Muscle of leg (tissue), 11 donors: ENCODE data around the gene ZNF827. TPM values are rescaled to one million over a fixed set of nuclear protein-coding genes. Genes with fewer than 3 reads are reported as not detected.

Source experiments
- DNase-seq: peaks from one replicate; pipeline ENCODE4 v3.0.0; 2013
- H3K27ac ChIP-seq: one replicate; pipeline ENCODE4 v1.5.1; 2013; ENCODE audit warnings: mild to moderate bottlenecking, low read length, control low read depth
- H3K27me3 ChIP-seq: one replicate; pipeline ENCODE4 v1.6.1; 2013; ENCODE audit warnings: low read length; ENCODE audit not compliant: control insufficient read depth, insufficient read depth
- H3K36me3 ChIP-seq: one replicate; pipeline ENCODE4 v1.6.1; 2013; ENCODE audit warnings: low read length; ENCODE audit not compliant: control insufficient read depth, insufficient read depth
- H3K4me1 ChIP-seq: one replicate; pipeline ENCODE4 v1.6.1; 2013; ENCODE audit warnings: low read length; ENCODE audit not compliant: control insufficient read depth, insufficient read depth
- H3K4me3 ChIP-seq: one replicate; pipeline ENCODE4 v1.5.1; 2013; ENCODE audit warnings: low read length, control low read depth
- H3K9me3 ChIP-seq: replicated peaks from 2 replicates; pipeline ENCODE4 v1.6.1; 2013; ENCODE audit warnings: low read depth, low read length; ENCODE audit not compliant: control insufficient read depth
- WGBS: methylation state at CpG from one replicate; pipeline ENCODE4 v1.1.5; 2013; ENCODE audit warnings: missing lambda C conversion rate; ENCODE audit not compliant: insufficient coverage; 5-methylcytosine and 5-hydroxymethylcytosine counted together
- polyA plus RNA-seq, 8 donors: library from polyadenylated mRNA; unstranded; fragments of 120-200 nt; gene quantifications; one replicate each; pipeline versions ENCODE4 v1.2.1 to v1.2.3, GENCODE V29; 2013; ENCODE audit warnings: inconsistent platforms in 1 of 8, low replicate concordance in 1 of 8; ENCODE audit not compliant: insufficient read length in 8 of 8, insufficient read depth in 1 of 8
- total RNA-seq: library from RNA; stranded (reverse); fragments of 120-200 nt; gene quantifications from one replicate; pipeline ENCODE4 v1.2.4, GENCODE V29; 2013

ZNF827 gene
- total and polyA plus RNA-seq, 9 donors, result 13.2 to 19.1 (median 16.2) TPM

DNA sequence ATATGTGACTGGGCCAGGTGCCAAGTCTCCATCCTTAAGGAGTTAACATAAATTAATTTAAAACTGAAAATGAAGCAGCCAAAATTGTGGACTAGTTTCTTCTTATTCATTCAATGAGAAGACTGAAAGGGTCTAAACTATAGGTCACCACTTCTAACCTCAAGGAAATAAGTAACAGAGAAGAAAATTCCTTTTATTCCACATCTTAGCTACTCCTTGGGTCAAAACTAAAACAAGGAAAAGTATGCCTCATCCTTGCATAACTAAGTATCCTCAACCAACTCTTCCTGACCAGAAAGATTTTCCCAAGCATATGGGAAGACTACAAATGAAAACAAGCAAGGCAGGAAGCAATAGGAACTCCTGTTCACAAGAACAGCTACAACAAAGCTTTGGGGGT, 71.2 kb downstream of the ZNF827 start:
- Histone ChIP-seq H3K4me3 (no peak overlapping the region), H3K27ac (no peak overlapping the region), H3K9me3 (no peaks in the 10 kb centered on the region), H3K36me3 (peaks cover 8% of the 10 kb centered on the region), H3K27me3 (no peaks in the 10 kb centered on the region), H3K4me1 (peaks cover 13% of the 10 kb centered on the region)
- no peak for DNase-seq

- Histone ChIP-seq H3K9me3 (no peaks in the 10 kb centered on the region), H3K4me1 (peaks cover 13% of the 10 kb centered on the region), H3K27ac (no peak overlapping the region), H3K27me3 (no peaks in the 10 kb centered on the region), H3K36me3 (peaks cover 8% of the 10 kb centered on the region), H3K4me3 (no peak overlapping the region)
- peak; percentile 60 for DNase-seq
- WGBS, result 13% methylated on average over 1 of the region's 4 CpGs
These were observed 71.6 kb downstream of the ZNF827 start for GRCh38 chr4:145866991-145867390.

GRCh38 chr4:145865274-145865941, 73.2 kb downstream of the ZNF827 start:
- no peak for DNase-seq
- H3K4me3 ChIP-seq, result no peak overlapping the region
- peaks cover 9% of the 10 kb centered on the region for H3K36me3 ChIP-seq
- 68% methylated on average over 5 of the region's 5 CpGs for WGBS
- H3K9me3 ChIP-seq, result no peaks in the 10 kb centered on the region
- H3K27me3 ChIP-seq, result no peaks in the 10 kb centered on the region
- H3K27ac ChIP-seq, result no peak overlapping the region
- peaks cover 15% of the 10 kb centered on the region for H3K4me1 ChIP-seq

DNA sequence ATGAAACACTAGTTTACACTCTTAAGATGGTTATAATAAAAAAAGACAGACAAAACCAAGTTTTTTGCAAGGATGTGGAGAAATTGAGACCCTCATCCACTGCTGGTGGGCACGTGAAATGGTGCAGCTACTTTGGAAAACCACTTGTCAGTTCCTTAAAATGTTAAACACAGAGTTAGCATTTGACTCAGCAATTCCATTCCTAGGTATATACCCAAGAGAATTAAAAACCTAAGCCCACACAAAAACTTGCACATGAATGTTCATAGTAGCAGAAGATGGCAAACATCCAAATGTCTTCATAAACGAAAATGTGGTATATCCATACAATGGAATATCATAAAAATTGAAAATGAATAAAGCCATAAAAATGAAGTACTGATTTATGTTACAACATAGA, 75.4 kb downstream of the ZNF827 start:
- H3K4me3 ChIP-seq, result no peak overlapping the region
- H3K9me3 ChIP-seq, result no peaks in the 10 kb centered on the region
- DNase-seq, result no peak
- no peak overlapping the region for H3K27ac ChIP-seq
- H3K36me3 ChIP-seq, result peaks cover 10% of the 10 kb centered on the region
- WGBS, result no CpG with 5 or more reads among the region's 2 CpGs
- H3K27me3 ChIP-seq, result no peaks in the 10 kb centered on the region
- H3K4me1 ChIP-seq, result peaks cover 13% of the 10 kb centered on the region

GRCh38 chr4:145861336-145862318, 77.0 kb downstream of the ZNF827 start:
- H3K4me3 ChIP-seq, result no peak overlapping the region
- H3K4me1 ChIP-seq, result peaks cover 10% of the 10 kb centered on the region
- no peak for DNase-seq
- H3K9me3 ChIP-seq, result no peaks in the 10 kb centered on the region
- H3K36me3 ChIP-seq, result peaks cover 10% of the 10 kb centered on the region
- peak overlapping the region; percentile 24 for H3K27ac ChIP-seq
- WGBS, result 52% methylated on average over 6 of the region's 16 CpGs
- no peaks in the 10 kb centered on the region for H3K27me3 ChIP-seq

GRCh38 chr4:145860897-145861296, 77.7 kb downstream of the ZNF827 start:
- DNase-seq, result no peak
- Histone ChIP-seq H3K4me3 (no peak overlapping the region), H3K27me3 (no peaks in the 10 kb centered on the region), H3K9me3 (no peaks in the 10 kb centered on the region), H3K4me1 (peaks cover 9% of the 10 kb centered on the region), H3K36me3 (peaks cover 13% of the 10 kb centered on the region), H3K27ac (no peak overlapping the region)
- 87% methylated on average over 4 of the region's 5 CpGs for WGBS

- peaks cover 6% of the 10 kb centered on the region for H3K4me1 ChIP-seq
- no CpG with 5 or more reads among the region's 5 CpGs for WGBS
These were observed 78.2 kb downstream of the ZNF827 start for GRCh38 chr4:145860446-145860845.

GRCh38 chr4:145859926-145860325, 78.7 kb downstream of the ZNF827 start:
- H3K4me3 ChIP-seq, result no peak overlapping the region
- H3K27ac ChIP-seq, result no peak overlapping the region
- no peak for DNase-seq
- H3K4me1 ChIP-seq, result peaks cover 6% of the 10 kb centered on the region
- peaks cover 13% of the 10 kb centered on the region for H3K36me3 ChIP-seq
- H3K9me3 ChIP-seq, result no peaks in the 10 kb centered on the region
- H3K27me3 ChIP-seq, result no peaks in the 10 kb centered on the region
- WGBS, result no CpG with 5 or more reads among the region's 3 CpGs

More at GRCh38 chr4:145860446-145860845, 78.2 kb downstream of the ZNF827 start:
- H3K9me3 ChIP-seq, result no peaks in the 10 kb centered on the region
- no peaks in the 10 kb centered on the region for H3K27me3 ChIP-seq
- H3K4me3 ChIP-seq, result no peak overlapping the region
- peaks cover 13% of the 10 kb centered on the region for H3K36me3 ChIP-seq
- DNase-seq, result no peak
- no peak overlapping the region for H3K27ac ChIP-seq

GRCh38 chr4:145859426-145859825, 79.2 kb downstream of the ZNF827 start:
- Histone ChIP-seq H3K27me3 (no peaks in the 10 kb centered on the region), H3K27ac (no peak overlapping the region), H3K9me3 (no peaks in the 10 kb centered on the region), H3K4me1 (peaks cover 6% of the 10 kb centered on the region), H3K36me3 (peaks cover 16% of the 10 kb centered on the region), H3K4me3 (no peak overlapping the region)
- DNase-seq, result peak; percentile 45
- 30% methylated on average over 4 of the region's 8 CpGs for WGBS

DNA sequence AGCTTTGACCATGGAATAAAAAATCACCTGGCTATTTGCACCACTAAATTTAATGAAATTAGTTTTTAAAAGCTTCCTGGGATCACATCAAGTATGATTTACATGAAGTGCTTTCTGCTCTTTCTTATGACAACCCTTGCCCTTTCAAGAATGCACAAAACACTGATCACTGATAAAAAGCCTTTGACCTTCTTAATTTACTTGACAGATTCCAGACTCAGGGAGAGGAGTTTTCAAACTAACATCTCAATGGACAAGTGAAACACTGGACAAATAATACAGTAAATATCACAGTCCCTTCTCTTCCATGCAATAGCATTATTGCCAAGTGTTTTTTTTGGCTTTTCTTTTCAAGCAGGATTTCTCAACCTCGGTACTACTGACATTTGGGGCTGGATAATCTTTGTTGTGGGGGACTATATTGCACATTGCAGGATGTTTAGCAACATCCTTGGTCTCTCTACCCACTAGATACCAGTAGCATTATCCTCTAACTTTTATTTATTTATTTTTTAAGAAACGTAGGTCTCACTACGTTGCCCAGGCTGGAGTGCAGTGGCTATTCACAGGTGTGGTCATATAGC, 86.3 kb downstream of the ZNF827 start:
- 84% methylated on average over 2 of the region's 3 CpGs for WGBS
- peaks cover 4% of the 10 kb centered on the region for H3K4me1 ChIP-seq
- H3K9me3 ChIP-seq, result no peaks in the 10 kb centered on the region
- DNase-seq, result no peak
- H3K4me3 ChIP-seq, result no peak overlapping the region
- H3K27ac ChIP-seq, result no peak overlapping the region
- peaks cover 9% of the 10 kb centered on the region for H3K36me3 ChIP-seq
- H3K27me3 ChIP-seq, result no peaks in the 10 kb centered on the region
